HG03039 (cell line): ENCODE results near the gene IGF1R.

Source experiments
- ATAC-seq: cut with Tn5 transposase; IDR thresholded peaks from one replicate; pipeline ENCODE4 v1.9.1; 2021; ENCODE audit warnings: mild to moderate bottlenecking, moderate library complexity; ENCODE audit not compliant: unreplicated experiment

Gene IGF1R

DNA sequence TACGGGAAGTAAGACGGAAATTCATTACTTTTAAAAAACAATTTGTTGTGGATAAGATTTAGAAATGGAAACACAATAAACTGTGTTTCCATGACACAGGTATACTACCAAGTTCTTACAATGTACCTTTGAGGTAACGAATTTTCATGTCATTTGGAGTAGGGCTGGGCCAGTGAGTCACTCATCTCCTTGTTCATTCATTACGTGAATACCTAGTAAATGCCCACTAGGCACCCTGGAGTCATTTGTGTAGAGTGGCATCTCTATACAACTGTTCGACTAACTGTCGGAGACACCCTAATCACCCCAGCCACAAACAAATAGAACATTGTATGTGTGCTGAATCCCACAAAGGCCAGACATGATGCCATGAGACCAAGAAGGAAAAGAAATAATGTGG is 94.8 kb downstream of the IGF1R start:
- no peak for ATAC-seq

DNA sequence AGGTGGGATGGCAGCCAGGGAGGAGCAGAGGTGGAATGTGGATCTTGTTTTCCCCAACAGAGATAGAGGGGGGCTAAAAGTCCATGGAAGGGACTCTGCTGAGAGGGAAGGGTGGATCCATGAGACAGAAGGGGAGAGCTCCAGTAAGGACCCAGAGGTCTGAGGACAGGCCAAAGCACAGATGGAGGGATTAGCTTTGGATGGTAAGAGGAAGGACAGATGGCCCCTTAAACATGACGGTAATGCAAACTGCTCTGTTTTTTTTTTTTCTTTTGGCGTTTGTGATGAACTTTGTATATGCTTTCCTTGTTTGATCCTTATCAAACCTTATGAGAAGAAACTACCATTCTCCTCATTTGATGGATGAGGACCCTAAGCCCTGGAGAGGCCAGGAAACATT is 96.2 kb downstream of the IGF1R start:
- no peak for ATAC-seq

DNA sequence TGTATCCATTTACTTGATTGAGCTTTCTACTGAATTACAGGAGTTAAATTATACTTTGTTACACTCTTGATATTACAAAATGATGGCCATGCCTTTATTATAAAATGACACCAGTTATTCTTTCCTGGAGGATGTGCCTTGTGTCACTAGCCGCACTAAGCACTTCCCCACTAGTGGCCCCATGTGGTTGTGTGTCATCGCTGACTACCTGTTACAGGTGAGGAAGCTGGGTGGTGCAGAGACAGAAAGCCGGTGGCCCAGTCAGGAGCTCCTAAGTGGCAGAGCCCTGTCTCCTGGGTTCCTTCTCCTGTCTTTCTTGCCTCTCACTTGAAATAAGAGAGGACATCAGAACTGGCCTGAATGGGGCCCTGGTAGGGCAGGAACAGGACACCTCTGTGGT is 96.8 kb downstream of the IGF1R start:
- ATAC-seq = no peak

DNA sequence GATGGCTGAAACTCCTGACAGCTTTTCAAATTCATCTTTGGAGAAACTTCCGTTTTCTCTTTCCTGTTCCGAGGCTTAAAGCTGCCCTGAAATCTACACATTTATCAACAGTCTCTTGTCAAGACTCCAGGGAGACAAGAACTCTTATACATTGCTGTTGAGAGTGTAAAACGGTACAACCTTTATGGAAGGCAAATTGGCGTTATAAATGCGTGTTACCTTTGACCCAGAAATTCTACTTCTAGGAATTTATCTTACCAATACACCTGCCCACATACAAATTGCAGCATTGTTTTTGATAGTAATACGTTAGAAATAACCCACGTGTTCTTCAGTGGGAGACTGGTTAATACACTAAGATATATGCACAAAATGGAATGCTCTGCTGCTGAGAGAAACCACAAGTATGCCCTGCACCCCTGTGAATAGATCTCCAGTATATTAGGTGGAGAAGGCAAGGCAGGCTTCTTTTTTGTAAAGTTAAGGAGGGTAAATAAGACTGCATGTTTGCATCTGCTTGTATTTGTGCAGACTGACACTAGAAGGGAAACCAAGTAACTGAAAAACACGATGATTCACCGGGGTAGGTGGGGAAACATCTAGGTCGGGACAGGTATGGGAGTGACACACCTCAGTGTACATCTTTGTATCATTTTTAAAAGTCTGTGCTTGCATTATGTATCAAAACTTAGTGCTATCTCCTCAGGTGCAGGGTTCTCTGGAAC is 97.5 kb downstream of the IGF1R start:
- ATAC-seq = no peak

DNA sequence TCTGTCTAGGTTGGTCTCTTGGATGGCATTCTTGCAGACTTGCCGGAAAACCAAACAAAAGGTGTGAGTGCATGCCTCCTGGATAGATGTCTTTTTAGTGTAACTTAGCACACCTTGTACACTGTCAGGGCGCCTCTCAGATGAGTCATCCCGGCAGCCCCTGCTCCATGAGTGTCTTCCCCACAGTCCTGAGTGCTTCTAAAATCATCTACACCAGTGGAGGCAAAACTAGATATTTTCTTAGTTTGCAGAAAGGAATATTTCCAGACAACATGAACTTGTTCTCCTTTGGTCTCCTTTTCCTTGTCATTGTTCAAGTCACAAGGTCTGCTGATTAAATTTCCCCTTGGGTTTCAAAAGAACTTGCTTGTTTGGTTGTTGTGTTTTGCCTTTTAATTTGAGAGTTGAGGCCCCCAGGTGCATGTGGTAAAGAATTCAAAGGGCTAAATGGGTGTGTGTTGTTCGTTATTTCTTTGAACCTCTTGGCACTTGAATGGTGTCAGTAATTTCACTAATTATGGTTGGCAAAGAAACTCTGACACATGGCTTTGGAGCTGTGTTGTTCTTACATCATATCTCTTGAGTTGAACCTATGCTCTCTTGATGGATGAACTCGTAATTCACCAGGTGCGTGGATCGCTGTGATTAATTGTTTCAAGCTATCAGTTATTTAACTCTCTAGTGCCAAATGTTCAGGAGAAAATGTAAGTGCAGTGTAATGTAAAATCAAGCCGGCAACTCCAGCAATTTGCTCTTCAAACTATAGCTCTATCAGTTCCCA is 98.2 kb downstream of the IGF1R start:
- no peak for ATAC-seq

DNA sequence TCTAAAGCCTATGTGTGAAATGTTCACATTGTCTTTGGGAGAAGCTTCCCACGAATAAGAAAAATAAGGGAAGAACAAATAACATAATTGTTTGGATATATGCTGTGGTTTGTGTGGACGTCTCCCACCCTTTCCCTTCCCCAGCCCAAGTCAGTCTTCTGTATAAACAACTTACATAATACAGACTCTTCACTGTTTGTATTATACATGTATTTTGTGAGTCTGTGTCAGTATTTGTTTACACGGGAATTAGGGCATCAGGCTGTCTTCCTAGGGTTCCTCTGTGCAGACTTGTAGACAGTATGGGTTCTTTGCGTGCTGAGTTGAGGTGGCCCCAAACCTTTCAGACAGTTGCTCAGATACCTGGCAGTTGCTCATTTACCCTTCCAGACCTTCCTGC is 103.4 kb downstream of the IGF1R start:
- ATAC-seq = no peak

DNA sequence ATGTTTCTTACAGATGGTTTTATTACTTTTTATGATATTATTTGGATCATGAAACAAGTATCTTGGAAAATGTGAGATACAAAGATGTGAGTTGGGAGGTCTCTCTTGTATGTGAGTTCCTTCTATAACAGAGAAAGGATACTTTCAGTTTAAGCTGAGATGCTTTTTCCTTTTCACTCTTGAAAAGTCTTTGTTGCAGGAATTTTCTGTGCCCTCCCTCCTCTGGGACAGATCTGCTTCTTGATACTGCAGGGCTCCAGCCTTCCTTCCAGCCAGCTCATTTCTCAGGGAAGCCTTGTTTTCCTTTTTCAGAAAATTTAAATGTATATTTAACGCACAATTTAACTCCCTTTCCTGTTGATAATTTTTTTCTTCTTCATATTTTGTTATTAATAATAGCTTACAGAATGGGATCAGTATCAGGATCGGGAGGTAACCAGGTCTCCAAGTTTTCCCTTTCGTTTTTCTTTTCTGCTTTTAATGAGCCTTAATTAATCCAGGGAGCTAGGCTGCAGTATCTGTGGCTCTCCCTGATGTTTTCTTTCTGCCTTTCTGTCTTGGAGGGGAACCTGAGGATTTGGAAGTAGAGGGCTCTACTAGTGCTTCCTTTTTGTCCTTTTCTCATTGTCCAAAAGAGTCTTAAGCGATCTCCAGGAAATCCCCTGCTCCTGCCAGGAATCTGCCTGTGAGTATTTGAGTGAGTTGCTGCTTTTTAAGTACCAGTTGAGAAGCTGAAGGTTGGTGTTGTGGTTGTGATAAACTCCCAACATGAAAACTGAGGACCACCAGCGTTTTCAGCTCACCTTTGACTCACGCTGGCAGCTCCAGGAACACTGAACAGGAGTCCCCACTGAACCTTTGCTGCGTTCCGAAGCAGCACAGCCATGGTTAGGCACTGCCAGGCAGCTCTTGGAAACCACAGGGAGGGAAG is 105.7 kb downstream of the IGF1R start:
- ATAC-seq = no peak

DNA sequence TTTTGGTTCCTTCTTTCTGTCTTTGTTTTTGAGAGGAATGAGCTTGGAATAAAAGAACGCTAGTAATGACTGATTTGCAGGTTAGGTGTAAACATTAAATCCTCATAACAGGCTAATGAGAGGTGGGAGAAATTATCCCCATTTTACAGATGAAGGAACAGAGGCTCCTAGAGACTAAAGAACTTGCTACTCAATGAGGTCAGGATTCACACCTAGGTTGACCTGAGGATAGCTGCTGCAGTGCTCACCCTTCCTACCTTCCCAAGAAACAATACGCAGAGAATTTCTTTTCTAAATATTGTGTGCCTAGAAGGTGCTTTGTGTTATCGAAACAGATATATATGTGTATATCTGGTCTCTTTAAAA is 106.3 kb downstream of the IGF1R start:
- no peak for ATAC-seq

DNA sequence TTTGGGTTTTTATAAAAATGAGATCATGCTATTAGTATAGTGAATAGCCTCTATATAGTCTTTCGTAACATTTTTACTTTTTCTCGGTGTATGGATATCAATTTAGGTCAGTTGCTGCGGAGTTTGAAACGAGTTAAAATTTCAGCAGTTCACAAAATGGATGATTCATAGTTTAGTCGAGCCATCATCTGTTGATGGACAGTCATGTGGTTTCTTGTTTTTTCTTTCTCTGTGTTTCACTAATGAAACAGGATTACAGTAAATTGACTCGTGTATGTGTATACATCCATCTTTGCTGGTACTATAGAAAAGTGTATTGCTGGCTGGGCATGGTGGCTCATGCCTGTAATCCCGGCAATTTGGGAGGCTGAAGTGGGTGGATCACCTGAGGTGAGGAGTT is 106.8 kb downstream of the IGF1R start:
- no peak for ATAC-seq

DNA sequence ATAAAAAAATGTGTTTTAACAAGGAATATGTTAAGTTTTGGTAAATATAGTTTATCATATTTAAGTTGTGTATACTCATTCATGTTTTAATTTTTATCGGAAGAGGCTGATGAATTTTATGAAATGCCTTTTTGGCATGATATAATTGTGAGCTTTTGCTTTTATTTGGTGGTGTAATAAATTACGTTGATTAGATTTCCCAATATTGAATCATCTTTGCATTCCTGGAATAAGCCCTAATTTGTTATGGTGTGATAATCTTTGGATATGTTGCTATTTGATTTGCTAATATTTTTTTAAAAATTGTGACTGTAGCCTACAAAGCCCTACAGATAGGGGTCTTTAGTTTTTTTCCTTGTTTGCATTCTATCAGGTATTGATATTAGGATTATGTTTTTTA is 107.4 kb downstream of the IGF1R start:
- no peak for ATAC-seq

DNA sequence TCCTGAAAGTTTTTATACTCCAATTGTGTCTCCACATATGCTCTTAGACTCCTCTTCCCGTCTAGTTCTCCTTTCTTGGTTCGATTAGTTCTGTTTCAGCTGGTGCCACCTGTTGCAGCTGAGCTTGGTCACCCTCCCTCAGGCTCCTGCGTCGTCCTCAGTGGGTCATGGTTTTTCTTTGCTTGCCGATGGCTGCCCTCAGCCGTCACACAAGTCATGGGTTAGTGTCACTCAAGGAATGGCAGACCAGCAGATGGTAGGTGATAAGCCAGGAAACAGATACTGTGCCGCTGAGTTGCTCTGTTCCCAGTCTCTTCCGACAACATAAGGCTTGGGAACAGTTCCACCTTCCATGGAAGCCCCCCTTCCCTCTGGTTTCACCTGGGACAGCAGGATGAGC is 109.9 kb downstream of the IGF1R start:
- no peak for ATAC-seq

DNA sequence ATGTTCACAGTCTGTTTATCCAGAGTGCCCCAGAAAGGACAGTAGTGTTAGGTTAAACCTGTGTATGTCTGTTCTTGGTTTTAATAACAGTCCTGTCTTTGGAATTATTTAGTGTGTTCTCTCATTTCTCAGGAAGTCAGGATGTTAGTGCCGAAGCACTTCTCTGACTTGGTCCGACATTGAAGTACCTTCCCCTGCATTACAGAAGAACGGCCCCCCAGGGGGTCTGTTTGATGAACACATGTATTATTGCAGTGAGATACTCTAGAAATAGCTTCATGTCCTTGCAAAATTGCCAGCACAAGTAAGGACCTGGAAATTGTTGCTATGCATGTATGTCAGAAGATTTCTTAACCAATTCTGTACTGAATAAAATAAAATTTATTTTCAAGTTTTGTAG is 110.9 kb downstream of the IGF1R start:
- no peak for ATAC-seq

DNA sequence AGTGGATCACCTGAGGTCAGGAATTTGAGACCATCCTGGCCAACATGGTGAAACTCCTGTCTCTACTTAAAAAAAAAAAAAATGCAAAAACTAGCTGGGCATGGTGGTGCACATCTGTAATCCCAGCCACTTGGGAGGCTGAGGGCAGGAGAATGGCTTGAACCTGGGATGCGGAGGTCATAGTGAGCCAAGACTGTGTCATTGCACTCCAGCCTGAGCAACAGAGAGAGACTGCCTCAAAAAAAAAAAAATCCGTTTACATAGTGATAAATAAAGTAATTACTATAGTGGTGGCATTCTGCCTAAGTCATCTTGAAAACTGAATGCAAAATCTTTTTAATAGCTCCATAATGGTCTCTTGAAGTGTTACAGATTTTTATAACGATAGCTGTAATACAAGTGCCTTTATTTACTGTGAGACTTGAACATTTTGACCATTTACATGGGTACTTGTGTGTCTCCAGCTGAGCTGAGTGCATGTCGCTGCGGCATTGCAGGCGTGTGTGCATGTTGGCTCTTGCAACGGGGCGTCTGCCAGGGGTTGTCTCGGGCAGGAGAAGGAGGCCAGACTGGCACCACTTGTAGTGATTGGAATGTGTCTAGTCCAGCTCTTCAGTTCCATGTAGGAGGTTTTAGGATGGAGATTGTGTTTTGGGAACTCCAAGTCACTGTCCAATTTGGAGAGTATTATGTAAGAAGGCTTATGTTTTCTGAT is 111.9 kb downstream of the IGF1R start:
- no peak for ATAC-seq

DNA sequence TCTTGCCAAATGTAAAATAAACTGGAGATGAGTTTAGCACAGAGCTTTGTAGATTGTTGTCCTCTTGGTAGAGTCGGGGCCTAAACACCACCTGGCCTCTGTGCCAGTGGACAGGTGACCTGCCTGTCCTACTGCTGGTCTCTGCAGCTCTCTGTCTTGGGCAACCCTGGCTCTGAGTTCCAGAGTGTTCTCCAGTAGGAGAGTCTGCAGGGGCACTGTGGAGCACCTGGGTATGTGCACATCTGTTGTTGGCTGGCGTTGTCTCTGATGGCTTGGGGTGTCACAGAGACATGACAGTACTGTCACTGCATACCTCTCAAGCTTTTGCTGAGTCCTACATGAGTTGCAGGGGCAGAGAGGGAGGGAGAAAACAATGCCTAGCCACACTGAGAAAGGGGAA is 112.6 kb downstream of the IGF1R start:
- no peak for ATAC-seq

DNA sequence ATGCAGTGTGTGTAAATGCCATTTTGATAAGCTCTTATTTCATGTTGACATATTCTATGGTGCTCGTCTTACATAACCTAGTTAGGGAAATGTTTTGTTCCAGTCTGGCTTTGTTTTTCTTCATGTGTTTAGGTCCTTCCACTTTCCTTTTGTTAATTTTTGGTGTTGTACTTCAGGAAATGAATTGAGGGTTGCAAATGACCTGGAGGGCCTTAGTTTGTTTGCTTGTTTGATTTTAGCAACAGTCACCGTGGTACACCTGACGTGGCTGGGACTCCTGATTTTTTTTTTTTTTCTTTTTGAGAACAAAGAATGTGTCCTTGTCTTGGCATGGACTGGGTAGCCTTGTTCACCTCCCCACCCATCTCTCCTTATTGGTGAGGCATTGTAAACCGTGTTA is 114.8 kb downstream of the IGF1R start:
- no peak for ATAC-seq

DNA sequence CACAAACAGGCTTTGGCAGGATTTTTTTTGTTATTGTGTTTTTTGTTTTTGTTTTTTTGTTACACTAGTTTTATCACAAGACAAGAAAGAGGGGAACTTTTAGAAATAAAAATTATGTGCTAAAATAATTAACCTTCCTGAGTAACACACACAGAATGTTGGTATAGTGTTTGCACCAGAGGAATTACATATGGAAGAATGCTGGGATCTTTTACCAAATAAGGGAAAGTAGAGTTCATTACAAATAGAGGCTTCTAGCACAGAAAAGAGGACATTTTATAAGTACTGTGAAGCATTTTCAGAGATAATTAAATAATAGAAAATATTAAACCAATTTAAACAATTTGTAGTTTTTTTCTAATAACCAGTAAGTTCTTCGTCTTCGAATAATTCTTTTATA is 116.0 kb downstream of the IGF1R start:
- ATAC-seq = no peak

DNA sequence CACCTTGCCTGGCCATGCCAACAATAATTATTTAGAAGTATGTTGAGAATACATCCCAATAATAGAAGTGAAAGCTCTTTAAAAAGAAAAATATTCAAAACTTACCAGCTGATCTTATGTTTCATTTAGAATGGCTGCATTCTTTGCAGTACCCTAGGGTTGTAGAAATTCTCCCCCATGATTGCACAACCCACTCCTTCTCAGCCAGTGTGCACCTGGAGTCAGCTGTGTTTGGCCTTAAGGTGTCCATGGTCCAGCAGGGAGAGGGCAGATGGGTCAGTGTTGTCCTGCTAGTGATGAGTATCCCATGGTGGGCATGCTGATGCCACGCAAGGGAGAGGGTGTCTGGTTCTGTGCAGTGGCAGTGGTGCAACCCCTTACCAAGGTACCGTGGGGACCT is 117.3 kb downstream of the IGF1R start:
- ATAC-seq = no peak

DNA sequence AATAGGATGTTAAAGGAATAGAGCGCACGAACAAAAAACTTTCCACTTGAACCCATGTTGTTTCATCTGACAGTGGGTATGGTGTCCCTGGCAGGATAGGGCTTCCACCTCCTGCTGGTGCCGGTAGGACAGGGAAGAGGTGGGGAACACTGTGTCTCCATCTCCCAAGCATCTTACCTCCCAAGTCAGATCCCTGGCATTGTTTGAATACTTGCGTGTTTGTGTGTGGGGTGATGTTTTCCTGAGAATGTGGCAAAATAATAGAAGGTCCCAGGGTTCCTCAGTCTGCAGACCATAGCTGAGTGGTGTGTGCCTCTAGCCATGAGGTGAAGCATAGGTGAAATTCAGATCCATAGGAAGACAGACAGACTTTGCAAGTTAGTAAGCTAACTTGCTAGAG is 119.4 kb downstream of the IGF1R start:
- no peak for ATAC-seq

DNA sequence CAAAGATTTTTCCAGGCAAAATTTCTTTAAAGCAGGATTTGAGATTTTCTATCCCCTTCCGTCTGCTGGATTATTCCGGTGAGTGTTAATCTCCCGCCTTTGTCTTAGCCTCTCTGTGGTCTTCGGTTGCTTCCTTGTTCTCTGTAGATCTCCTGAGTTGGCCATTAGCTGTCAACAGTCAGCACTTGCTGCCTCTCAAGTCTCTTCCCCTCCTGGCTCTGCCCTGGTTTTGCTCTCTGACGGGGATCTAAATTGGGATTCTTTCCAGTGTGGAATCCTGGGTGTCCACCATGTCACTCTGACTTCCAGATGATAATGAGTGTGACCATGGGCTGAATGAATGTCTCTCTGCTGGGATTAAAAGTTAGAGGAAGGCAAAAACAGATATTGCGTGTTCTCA is 121.5 kb downstream of the IGF1R start:
- ATAC-seq = no peak

DNA sequence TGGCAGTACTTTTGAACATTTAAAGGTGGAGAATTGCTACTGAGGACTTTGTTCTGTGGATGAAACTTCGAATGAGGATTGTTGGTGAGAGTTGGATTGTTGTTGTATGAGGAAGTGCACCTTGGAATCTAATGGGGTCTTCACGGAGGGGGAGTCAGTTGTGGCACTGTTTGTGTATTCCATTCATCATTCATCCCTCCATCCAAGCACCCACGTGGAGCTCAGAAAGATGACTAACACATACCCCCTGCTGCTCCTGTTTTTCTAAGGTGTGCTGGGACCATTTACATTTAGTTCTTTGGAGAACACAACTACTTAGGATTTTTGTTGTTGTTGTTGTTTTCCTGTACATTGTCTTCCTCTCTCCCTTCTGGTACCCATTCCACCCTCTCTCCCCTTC is 122.6 kb downstream of the IGF1R start:
- ATAC-seq = no peak

DNA sequence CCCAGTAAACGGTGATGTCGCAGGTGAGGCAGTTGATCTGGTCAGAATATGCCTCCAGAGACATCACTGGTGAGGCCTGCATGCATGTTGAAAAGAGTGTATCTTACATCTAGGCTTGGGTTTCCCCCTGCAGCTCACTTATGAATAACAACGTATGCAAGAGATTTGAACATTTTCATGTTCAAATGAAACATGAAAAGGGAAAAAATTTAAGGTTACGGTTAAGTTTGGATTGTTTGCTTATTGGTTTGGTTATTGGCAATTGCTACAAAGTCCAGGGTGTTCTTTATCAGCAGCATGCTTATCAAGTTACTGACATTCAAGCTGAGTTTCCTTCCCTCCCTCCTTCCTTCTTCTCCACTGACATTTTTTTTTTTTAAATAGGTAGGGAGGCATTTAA is 123.2 kb downstream of the IGF1R start:
- no peak for ATAC-seq
